Femur (tissue), 1 donor: ENCODE results near the gene LENG1.

Experiments used
- DNase-seq: peaks from one replicate; pipeline ENCODE4 v3.0.0-alpha.2; 2017

The LENG1 gene

GRCh38 chr19:54106716-54107115 is 52.8 kb downstream of the LENG1 start:
- DNase-seq, result peak; percentile 11

DNA sequence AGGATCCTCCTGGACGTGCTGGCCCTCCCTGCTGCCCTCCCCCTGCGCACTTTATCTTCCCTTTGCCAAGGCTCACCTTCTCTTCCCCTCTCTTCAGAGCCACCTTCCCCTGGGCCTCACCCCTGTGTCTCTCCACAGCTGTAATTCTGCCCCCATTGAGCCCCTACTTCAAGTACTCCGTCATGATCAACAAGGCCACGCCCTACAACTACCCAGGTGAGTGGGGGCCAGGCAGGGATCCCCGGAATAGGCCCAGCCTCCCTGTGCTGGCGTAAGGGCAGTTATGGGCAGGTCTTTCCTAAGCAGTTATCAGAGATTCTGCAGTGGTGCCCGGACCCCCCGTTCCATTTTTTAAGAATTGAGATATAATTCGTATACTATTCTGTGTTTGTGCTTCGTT is 53.7 kb downstream of the LENG1 start:
- peak; percentile 15 for DNase-seq
